T-helper 2 cell (primary cell): ENCODE data around the gene SHISAL2A.

Source experiments
- DNase-seq, 5 experiments: peaks; one replicate each; pipeline versions ENCODE4 v3.0.0 to v3.0.0-alpha.2; 2012 to 2022
- total RNA-seq, 2 donors: gene quantifications; one replicate each; lab custom pipeline; 2026; lab: John Stamatoyannopoulos, UW

The SHISAL2A gene
- total RNA-seq, result 11.5 to 16.2 reads per million in 2 donors

DNA sequence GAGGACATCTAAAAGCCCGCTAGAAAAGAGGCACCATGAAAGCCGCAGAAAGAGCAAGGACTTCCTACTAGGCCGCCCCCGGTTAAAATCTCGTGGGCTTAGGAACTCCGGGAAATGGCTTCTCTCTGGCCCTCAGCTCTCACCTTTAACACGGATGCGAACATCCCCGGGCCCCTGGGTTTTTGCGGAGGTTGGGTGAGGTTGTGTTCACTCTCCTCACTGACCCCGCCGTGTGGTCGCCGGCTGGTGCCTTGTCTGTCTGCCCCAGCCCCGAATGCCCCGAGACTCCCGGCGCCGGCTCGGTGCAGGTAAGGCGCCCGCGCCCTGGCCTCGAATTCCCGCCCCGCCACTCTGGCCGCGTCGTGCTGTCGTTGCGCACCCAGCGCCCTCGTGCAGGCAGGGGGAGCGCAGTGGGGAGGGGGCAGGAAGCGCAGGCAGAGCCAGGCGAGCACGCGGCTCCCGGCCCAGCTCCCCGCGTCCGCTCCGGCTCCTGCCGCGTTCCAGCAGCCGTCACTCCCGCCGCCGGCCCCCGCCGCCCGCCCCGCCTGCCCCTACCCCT is at the start of gene SHISAL2A:
TSS of gene SHISAL2A (plus strand) at position 437 of the 559 bp plus-strand sequence. CDS start 326 bp downstream, outside the sequence.
- peak; percentile 29 to 81 (median 54) for DNase-seq

DNA sequence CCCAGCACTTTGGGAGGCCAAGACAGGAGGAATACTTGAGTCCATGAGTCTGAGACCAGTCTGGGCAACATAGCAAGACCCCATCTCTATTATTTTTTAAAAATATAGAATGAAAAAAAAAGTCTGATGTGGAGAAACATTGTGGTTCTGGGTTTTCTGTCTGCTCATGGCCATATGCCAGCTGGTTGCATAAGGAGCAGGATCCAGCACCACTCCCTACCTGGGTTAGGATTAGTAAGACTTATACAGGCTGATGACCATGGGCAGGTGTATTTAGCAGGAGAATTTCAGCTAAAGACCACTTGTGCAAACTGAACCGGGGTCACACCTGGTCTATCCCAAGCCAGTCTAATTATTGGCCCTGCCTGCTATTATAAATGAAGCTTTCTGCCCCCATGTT is 47.5 kb upstream of the SHISAL2A start:
- DNase-seq, result no peak

DNA sequence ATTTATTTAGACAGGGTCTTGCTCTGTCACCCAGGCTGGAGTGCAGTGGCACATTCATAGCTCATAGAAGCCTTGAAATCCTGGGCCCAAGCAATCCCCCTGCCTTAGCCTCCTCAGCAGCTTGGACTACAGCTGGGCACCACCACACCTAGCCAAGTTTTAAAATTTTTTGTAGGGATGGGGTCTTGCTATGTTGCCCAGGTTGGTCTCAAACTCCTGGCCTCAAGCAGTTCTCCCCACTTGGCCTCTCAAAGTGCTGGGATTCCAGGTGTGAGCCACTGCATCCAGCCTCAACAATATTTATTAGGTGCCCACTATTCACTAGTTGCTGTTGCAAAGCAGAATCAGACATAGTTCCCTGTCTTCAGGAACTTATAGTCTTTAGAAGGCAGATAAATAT is 44.9 kb upstream of the SHISAL2A start:
- no peak for DNase-seq

DNA sequence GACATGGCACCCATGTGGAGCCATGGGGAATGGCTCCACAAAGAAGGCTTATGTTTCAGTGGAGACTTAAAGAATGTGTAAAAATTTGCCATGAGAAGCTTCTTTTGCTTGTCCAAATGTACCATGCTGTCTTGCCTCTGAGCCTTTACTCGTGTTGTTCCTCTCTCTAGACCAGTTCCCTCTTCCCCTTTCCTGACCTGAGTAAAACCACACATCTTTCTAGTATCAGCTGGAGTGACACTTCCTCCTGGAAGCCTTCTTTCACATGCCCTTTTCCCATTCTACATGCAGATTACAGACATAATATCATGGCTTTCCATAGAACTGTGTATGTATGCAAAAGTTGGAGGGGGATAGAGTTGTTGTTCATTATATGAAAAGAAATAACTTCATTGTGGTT is 44.4 kb upstream of the SHISAL2A start:
- no peak for DNase-seq

DNA sequence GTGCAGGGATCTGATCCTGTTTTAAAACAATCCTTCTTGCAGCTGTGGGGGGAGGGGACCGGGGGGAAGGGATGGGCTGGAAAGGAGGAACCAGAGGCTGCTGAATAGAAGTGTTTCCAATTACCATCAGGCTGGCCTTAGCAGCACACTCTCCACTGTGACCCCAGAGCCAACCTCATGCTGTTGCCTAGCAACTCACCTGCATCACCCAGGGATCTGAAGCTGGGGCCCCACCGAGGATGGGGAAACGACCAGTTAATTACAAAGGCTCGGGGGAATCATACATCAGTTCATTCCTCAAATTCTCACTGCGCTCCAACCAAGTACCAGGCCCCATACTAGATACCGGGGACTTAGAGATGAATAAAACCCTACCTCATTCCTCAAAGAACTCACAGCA is 42.7 kb upstream of the SHISAL2A start:
- DNase-seq, result no peak

DNA sequence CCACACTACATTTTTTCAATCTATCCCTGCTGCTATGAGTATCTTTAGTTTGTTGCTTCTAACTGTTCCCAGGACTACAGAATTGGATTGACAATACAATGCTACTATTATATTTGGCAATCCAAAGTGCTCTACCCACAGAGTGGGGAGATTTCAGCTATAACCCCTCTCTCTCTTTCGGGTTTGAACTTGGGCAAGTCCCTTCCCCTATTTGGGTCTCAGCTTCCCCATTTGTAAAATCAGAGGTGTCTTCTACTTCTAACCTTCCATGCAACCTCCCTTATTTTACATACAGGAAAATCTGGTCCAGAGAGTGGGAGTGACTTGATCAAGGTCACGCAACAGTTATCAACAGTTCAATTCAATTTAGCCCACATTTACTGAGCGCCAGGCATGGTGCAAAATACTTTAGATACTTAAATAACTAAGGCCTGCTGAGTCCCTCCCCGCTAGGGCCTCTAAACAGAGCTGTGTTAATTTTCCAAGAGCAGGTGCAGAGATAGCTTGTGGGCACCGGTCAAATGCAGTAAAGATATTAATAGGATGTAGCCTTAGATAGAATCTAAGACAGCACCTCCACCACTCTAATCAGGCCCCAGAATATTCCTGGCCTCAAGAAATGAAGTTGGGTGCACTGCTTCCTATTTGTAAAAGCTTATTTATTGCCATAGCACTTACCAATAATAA is 40.2 kb upstream of the SHISAL2A start:
- no peak for DNase-seq

DNA sequence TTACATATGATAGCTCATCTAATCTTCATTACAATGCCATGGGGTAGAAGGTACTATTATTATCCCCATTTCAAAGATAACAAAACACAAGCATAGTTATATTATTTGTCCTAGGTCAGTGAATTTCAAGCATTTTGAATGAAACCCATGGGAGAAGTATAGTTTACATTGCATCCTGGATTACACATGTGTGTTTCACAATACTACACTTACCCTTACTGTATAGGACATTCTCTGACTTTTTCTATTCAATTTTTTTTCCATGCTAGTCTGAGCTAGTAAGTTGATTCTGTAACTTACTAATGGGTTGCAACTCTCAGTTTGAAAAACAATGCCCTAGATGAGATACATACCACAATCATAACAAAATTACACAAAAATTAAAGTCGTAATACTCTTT is 39.5 kb upstream of the SHISAL2A start:
- no peak for DNase-seq

DNA sequence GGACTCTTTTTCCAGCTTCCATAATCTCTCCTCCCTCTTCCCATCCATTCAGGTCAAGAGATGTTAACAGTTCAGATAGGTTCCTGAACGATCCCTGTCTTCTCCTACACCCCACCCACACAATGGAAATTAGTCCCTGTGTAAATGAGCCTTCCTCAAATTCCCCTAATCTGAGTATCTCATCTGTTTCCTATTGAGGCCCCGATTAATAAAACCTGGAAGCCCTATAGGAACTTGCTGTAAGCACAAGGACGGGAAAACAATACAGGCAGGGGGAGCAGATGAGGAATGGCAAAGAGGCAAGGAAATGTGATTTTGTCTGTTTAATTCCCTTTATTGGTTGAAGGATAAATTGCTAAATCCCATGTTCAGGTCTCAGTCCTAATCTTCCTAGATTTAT is 37.9 kb upstream of the SHISAL2A start:
- DNase-seq, result no peak

DNA sequence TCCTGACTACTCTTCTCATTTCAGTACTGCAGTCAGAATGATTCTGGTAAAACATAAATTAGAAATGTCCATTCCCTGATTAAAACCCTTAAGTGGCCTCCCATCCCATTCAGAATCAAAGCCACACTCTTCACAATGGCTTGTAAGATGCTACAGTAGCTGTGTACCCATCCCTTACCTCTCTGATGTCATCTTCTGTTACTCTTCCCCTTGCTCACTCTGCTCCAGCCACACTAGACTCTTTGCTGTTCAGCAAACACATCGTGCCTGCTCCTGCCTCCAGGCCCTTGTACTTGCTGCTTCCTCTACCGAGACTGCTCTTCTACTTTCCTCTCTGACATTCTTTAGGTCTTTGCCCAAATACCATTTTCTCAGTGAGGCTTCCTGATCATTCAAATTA is 35.1 kb upstream of the SHISAL2A start:
- DNase-seq, result no peak

DNA sequence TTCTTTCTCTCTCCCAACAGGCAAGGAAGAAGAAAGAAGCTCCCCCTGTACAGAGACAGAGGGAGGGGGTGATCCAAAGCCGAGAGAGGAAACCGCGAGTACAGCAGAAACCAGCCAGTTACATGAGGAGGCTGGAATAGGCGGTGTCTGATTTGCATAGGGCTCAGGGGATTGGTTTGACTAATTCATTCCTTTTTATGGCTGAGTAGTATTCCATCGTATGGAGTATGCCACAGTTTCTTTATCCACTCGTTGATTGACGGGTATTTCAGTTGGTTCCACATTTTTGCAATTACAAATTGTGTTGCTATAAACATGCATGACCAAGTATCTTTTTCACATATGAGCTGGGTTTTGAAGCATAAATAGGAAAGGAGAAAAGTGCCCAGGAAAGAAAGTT is 34.2 kb upstream of the SHISAL2A start:
- no peak for DNase-seq

DNA sequence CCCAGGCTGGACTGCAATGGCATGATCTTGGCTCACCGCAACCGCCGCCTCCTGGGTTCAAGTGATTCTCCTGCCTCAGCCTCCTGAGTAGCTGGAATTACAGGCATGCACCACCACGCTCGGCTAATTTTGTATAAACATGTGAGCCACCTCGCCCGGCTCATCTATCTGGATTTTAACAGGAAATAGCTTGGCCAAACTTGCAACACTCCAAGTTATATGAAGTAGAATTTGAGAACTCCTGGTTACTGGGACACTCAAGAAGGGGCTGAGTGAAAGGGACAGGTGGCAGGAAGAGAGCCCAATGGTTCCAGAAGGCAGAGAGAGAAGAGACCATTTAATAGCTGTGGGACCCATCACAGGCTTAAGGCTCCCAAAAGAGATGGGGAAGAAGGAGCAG is 33.7 kb upstream of the SHISAL2A start:
- DNase-seq, result no peak

DNA sequence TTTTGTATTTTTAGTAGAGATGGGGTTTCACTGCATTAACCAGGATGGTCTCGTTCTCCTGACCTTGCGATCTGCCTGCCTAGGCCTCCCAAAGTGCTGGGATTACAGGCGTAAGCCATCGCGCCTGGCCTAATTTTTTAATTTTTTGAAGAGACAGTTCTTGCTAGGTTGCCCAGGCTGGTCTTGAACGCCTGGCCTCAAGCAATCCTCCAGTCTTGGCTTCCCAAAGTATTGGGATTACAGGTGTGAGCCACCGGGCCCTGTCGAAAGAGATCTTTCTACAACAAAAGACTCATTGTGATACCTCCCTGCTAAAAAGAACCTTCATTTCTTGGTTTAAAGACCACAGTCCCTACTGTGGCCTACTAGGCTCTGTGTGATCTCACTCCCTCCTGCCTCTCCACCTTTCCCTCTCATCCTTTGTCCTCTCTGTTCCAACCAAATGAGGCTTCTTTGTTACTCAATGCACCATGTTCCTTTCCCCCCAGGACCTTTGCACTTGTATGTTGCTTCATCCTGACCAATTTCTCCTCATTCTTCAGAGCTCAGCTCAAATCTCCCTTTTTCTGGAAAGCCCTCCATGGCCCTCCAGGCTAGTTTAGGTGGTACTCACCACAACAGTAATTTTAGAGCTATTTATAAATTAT is 32.3 kb upstream of the SHISAL2A start:
- DNase-seq, result no peak

DNA sequence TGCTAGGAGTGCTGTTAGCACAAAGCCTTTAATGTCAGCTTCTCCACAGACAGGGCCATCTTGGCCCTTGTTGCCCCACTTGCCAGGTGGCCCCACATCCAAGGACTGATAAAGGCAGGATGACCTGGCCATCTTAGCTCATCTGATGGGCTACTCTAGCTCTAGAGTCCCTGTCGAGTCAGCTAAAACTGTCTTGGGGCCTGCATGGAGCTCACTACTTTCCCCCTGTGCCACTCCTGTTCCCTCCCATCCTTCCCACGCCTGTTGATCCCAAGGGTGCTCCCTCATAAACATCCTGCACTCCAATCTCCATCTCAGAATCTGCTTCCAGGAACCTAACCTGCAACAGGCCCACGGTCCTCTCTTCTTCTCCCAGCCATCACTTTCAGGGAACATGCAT is 31.4 kb upstream of the SHISAL2A start:
- DNase-seq, result no peak

DNA sequence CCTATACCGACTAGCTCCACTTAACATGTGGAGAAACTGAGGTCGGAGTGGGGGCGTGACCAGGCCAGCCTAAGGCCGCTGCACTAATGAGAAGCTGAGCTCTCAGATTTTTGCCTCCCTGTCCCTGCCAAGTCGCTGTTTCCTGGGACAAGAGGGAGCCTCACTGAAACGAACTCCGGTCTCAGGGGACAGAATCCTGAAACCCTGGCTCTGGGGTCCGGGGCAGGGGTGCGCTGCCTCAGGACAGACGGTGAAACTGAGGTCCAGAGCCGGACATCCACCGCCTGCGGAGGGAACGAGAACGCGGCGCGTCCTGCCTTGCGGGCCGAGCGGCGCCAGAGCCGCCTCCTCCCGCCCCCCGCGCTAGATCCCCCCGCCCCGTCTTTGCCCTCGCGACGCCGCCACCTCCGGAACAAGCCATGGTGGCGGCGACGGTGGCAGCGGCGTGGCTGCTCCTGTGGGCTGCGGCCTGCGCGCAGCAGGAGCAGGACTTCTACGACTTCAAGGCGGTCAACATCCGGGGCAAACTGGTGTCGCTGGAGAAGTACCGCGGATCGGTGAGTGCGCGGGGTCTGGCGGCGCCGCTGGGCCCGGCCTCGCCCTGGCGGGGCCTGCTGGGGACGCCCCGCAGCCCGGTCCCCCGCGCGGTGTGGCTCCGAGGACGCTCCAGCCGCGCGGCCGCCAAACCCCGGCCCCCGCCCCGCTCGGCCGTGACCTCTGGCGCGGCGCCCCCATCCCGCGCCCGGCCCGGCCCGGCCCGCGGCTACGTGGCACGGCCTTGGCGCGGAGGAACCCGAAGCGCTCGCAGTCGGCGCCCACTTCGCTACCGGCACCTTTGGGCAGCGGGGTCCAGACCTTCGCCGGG is 30.7 kb upstream of the SHISAL2A start, which contains the start of gene GPX7:
TSS of gene GPX7 (plus strand) at position 381 of the 865 bp plus-strand sequence. CDS start at position 420, 39 bp downstream.
- peak; percentile 28 to 80 (median 50) for DNase-seq

DNA sequence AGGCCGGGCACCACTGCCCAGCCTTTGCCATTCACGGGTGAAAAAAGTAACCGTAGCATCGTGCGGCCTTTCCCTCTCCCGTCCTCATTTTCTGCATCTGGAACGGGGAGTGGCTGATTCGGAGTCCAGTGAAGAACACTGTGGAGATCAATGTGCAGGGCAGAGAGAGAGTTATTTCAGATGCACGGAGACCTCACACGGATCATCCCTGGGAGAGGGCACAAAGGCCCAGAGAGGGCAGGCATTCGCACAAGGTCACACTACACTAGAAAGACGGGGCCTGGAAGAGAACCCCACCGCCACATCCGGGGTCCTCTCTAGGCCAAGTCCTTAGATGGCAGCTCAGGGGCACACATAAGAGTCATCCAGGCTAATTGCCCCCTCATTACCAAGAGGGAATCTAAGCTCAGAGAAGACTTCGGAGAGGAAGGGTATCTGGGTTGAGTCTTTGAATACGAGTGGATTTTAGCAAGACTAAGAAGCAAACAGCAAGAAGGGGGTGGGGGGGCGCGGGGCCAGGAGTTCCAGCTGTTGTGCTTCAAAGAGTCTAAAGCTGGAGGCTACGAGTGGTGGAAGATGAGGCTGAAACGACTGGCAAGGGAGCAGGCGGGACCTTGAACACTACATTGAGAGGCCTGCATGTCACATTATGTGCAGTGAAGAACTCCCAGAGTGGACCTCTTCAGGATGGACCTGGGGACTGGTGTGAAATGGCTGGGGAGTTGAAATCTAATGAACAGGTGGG is 29.9 kb upstream of the SHISAL2A start:
- DNase-seq, result peak in 1 of 5 experiments; percentile 64

DNA sequence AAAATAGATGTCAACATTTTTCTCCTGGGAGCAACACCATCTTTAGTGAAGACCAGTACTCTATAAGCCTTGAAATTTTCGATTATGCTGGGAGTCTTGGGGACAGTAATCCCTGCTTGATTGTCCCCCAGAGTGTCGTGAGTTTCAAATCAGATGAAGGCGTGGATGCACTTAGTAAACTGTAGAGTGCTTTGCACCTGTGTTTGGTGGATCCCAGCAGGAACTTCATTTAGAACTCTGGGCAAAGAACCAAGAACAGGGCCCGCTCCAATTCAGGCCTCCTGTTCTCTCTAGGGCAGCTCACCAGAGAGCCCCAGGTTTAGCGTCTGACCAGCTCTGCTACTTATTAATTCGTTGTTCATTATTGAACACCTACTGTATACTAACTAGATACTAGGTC is 29.3 kb upstream of the SHISAL2A start:
- no peak for DNase-seq

DNA sequence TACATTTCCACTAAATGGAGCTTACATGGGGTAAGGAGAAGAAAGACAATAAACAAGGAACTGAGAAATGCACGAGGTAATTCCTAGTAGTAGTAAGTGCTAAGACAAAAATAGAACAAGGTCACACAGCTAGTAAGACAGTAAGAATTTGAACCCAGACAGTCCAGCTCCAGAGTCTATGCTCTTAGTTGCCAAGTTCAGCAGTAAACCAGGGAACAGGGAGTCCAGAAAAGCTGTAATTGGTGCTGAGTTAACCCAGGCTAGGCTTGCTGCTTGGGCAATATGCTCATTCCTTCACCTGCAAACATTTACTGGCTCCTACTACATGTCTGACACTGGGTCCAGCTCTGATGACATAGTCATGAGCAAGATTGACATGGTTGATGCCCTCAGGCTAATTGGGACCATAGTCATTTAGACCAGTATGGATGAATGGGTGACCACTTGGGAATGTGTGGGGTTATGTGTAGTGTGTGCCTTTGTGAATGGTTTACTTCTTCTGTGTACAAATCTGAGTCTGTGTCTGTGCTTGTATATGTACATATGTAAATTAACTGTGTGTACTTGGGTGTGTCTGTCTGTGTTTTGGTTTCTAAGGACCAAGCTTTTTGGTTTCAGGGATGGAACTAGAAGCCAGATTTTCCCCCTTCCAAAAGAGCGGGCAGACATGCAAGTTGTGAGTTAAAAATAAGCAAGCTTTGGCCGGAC is 28.8 kb upstream of the SHISAL2A start:
- no peak for DNase-seq

DNA sequence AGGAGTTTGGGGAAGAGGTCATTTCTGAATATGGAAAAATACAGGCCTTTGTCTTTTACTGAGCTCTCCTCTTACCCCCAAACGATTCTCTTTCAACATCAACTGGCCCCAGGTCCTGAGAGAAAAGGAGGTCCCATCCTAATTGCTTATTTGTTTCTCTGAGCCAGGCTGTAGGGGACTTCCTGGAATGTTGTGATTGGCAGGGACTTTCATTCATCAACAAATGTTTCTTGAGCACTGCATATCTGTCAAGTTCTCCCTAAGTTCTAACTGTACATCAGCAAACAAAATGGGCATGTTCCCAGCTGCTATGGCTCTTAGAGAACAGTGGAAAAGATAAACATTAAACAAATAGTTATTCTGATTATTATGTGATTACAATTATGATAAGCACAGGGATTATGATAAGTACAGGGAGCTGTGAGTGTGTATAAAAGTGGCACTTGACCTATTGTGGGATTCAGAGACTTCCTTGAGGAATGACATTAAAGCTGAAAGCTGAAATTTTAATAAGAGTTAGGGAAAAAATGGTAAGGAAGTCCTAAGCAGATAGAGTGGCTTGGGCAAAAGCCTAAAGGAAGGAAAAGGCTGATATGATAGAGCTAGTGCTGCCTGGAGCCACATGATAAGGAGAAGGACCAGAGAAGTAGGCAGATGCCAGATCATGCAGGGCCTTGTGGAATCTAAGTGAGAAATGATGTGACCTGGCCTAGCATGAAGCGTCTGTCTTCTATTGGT is 19.2 kb upstream of the SHISAL2A start:
- DNase-seq, result no peak

DNA sequence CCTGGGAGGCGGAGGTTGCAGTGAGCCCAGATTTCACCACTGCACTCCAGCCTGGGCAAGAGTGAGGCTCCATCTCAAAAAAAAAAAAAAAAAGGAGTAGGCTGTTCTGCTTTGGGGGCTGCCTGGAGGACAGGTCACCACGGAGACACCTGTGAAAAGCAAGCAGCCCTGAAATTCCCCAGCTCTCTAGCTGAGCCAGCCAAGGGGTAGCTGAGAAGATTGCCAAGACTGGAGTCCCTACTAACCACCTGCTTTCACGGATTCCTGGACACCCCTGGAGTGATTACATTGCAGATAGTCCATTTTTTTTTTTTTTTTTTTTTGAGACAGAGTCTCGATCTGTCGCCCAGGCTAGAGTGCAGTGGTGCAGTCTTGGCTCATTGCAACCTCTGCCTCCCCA is 18.3 kb upstream of the SHISAL2A start:
- no peak for DNase-seq

DNA sequence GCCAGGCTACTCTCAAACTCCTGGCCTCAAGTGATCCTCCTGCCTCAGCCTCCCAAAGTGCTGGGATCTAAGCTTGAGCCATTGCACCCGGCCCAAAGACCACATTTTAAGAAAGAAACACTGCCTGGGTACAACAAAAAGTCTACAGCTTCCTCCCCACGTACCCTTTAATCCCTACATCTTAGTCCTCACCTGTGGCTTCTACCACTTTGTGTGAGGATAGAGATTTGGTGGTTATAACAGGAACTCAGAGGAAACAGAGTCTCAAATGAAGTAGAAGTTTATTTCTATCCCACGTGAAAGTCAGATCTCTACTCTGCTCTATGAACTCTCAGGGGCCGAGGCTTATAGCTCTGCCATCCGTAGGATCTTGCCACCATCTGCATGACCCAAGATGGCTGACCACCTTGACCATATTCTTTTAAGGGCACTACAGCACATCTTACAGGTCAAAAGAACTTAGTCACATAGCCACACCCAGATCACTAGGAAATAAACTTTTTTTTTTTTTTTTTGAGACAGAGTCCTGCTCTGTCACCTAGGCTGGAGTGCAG is 17.4 kb upstream of the SHISAL2A start:
- DNase-seq, result no peak

DNA sequence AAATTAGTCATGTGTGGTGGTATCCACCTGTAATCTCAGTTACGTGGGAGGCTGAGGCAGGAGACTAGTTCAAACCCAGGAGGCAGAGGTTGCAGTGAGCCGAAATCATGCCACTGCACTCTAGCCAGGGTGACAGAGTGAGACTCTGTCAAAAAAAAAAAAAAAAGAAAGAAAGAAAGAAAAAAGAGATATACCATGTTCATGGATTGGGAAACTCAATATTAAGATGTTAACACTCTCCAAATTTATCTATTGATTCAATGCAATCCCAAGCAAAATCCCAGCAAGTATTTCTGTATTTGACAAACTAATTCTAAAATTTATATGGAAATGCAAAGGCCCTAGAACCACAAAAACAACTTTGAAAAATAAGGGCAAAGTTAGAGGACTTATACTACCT is 11.0 kb upstream of the SHISAL2A start:
- DNase-seq, result no peak
